Vagina (tissue), 2 donors: ENCODE results near the gene ITPR3.

Experiments used
- POLR2A ChIP-seq, 2 donors: fragments of 450-650 bp; IDR thresholded peaks; one replicate each; pipeline ENCODE4 v1.6.1; 2017; ENCODE audit warnings: antibody characterized with exemption in 2 of 2, mild to moderate bottlenecking in 2 of 2, moderate library complexity in 2 of 2
- POLR2AphosphoS5 ChIP-seq, 2 donors: sonication (generic); formaldehyde crosslinking; IDR thresholded peaks; one replicate each; pipeline ENCODE4 v1.9.0; 2017; ENCODE audit warnings: antibody characterized with exemption in 2 of 2, mild to moderate bottlenecking in 2 of 2, low read depth in 1 of 2; ENCODE audit not compliant: insufficient read depth in 1 of 2
- TF ChIP-seq, protein P1 (sequence below), 3 experiments: fragments of 450-650 bp in 2 of 3; fragments of 200-600 bp in 1 of 3; sonication (generic) in 1 of 3; IDR thresholded peaks; one replicate each; pipeline ENCODE4 v1.5.1; 2017 to 2019; ENCODE audit warnings: antibody characterized with exemption in 3 of 3, mild to moderate bottlenecking in 2 of 3, moderate library complexity in 2 of 3

DNA sequence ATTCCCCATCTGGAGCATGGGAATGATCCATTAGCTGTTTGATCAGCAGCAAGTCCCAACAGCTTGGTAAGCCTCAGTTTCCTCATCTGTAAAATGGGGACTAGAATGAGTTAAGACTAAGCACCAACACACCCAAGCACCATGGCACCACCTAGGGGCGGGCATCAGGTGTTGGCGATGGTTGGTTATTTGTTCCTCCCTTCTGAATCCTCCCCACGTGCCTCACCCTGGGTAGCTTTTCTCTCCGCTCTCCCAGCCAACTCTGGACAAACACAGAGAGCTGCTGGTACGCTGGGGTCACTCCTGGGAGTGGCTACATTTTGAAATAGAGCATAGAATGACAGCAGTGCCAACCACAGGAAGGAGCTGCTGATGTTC, 13.3 kb upstream of the ITPR3 start:
- TF ChIP-seq, protein P1, sequence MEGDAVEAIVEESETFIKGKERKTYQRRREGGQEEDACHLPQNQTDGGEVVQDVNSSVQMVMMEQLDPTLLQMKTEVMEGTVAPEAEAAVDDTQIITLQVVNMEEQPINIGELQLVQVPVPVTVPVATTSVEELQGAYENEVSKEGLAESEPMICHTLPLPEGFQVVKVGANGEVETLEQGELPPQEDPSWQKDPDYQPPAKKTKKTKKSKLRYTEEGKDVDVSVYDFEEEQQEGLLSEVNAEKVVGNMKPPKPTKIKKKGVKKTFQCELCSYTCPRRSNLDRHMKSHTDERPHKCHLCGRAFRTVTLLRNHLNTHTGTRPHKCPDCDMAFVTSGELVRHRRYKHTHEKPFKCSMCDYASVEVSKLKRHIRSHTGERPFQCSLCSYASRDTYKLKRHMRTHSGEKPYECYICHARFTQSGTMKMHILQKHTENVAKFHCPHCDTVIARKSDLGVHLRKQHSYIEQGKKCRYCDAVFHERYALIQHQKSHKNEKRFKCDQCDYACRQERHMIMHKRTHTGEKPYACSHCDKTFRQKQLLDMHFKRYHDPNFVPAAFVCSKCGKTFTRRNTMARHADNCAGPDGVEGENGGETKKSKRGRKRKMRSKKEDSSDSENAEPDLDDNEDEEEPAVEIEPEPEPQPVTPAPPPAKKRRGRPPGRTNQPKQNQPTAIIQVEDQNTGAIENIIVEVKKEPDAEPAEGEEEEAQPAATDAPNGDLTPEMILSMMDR (IDR thresholded peaks at IDR 0.05): no peak
- TF ChIP-seq POLR2A (IDR thresholded peaks at IDR 0.05) (no peak), POLR2AphosphoS5 (IDR thresholded peaks at IDR 0.05; ENCODE audit: insufficient read depth in 1 of 2, low read depth in 1 of 2) (no peak)
